ENCODE data around the gene CSNK1E.

CSNK1E gene

DNA sequence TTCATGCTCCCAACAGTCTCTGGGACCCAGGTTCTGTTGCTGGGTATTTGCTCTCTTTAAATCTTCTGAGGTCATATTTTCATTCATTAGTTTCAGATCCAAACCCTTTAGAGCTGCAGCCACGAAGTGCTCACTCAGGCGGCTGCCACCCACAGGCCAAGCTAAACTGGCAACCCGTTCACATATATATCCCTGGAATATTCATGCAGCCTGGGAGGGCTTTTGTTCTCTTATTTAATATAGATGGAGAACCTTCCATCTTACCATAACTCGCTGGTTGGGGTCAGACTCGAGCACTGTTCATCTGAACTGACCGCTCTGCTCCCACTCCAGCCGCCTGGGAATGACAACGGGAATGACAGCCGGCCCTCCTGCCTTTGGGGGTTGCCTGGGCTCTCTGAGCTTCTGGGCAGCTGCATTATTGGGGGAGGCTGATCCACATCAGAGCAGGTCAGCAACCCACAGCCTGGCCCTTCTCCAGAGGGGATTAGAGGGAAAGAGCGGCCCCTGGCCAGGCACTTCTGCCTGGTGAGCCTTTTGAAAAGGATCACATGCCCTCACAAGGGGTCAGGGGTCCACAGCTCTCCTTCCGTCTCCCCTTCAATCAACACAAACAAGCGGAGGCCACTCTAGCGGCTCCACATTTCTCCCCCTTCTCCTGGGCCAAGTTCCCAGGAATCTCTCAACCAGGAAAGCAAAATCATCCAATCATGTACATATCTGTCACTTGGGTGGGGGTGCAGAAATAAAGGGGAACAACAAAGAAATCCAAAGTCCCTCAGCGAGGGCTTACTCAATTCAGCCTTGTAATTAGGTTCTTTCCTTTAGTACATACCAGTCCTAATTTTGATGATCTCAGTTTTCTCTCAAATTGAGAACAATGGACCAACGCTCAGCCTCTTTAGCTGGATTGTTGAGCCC is 56.2 kb downstream of the CSNK1E start:
- H3K27me3 ChIP-seq (ENCODE audit: insufficient read depth, poor library complexity, severe bottlenecking), result no peaks in the 10 kb centered on the region
- peak overlapping the region; percentile 60 for H3K27ac ChIP-seq (replicated peaks)
- TF ChIP-seq POLR2AphosphoS5 (IDR thresholded peaks at IDR 0.05; ENCODE audit: low read depth), result no peak
- TF ChIP-seq, protein P1, sequence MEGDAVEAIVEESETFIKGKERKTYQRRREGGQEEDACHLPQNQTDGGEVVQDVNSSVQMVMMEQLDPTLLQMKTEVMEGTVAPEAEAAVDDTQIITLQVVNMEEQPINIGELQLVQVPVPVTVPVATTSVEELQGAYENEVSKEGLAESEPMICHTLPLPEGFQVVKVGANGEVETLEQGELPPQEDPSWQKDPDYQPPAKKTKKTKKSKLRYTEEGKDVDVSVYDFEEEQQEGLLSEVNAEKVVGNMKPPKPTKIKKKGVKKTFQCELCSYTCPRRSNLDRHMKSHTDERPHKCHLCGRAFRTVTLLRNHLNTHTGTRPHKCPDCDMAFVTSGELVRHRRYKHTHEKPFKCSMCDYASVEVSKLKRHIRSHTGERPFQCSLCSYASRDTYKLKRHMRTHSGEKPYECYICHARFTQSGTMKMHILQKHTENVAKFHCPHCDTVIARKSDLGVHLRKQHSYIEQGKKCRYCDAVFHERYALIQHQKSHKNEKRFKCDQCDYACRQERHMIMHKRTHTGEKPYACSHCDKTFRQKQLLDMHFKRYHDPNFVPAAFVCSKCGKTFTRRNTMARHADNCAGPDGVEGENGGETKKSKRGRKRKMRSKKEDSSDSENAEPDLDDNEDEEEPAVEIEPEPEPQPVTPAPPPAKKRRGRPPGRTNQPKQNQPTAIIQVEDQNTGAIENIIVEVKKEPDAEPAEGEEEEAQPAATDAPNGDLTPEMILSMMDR (IDR thresholded peaks at IDR 0.05; ENCODE audit: insufficient read depth, low read length), result no peak
- no peak for TF ChIP-seq SPI1 (IDR thresholded peaks at IDR 0.05; ENCODE audit: borderline replicate concordance, low read depth)
- TF ChIP-seq GABPA (IDR thresholded peaks at IDR 0.05; ENCODE audit: low read depth), result no peak
- no peak for TF ChIP-seq REST (IDR thresholded peaks at IDR 0.05; ENCODE audit: insufficient replicate concordance, low read depth)
- no peak overlapping the region for H3K4me3 ChIP-seq (replicated peaks; ENCODE audit: insufficient read depth, low read length)
- DNase-seq (ENCODE audit: low read depth in 1 of 2, low spot score in 1 of 2), result peak in 1 of 2 experiments; percentile 16

GRCh38 chr22:38259370-38259769 is 57.9 kb downstream of the CSNK1E start:
- peak in 1 of 2 experiments; percentile 47 for DNase-seq (ENCODE audit: low read depth in 1 of 2, low spot score in 1 of 2)
- TF ChIP-seq SPI1 (IDR thresholded peaks at IDR 0.05; ENCODE audit: borderline replicate concordance, low read depth) (no peak), POLR2AphosphoS5 (IDR thresholded peaks at IDR 0.05; ENCODE audit: low read depth) (no peak), GABPA (IDR thresholded peaks at IDR 0.05; ENCODE audit: low read depth) (no peak), REST (IDR thresholded peaks at IDR 0.05; ENCODE audit: insufficient replicate concordance, low read depth) (no peak)
- TF ChIP-seq, protein P1 (IDR thresholded peaks at IDR 0.05; ENCODE audit: insufficient read depth, low read length), result no peak
- Histone ChIP-seq H3K27ac (replicated peaks) (peak overlapping the region; percentile 60), H3K4me3 (replicated peaks; ENCODE audit: insufficient read depth, low read length) (no peak overlapping the region), H3K27me3 (ENCODE audit: insufficient read depth, poor library complexity, severe bottlenecking) (no peaks in the 10 kb centered on the region)

DNA sequence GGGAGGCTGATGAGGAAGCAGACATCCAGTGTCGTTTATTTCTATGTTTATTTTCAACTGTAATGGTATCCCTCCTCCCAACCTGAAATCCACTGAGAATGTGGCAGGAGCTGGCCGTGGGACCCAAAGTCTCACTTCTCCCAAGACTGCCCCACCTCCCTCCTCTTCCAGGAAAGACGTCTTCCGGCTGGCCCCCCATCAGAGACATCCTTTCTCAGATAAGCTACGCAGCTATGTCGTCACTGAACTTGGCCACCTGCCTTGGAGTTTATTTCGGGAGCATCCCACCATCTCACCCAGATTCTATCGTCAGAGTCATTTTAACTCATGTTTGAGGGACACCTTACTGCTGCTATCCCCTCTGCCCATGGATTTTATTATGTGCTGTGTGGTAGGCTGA is 58.3 kb downstream of the CSNK1E start:
- no peak for TF ChIP-seq REST (IDR thresholded peaks at IDR 0.05; ENCODE audit: insufficient replicate concordance, low read depth)
- TF ChIP-seq SPI1 (IDR thresholded peaks at IDR 0.05; ENCODE audit: borderline replicate concordance, low read depth), result no peak
- no peak for TF ChIP-seq GABPA (IDR thresholded peaks at IDR 0.05; ENCODE audit: low read depth)
- TF ChIP-seq, protein P1 (IDR thresholded peaks at IDR 0.05; ENCODE audit: insufficient read depth, low read length), result no peak
- no peak for DNase-seq (ENCODE audit: low read depth in 1 of 2, low spot score in 1 of 2)
- Histone ChIP-seq H3K27me3 (ENCODE audit: insufficient read depth, poor library complexity, severe bottlenecking) (no peaks in the 10 kb centered on the region), H3K4me3 (replicated peaks; ENCODE audit: insufficient read depth, low read length) (no peak overlapping the region), H3K27ac (replicated peaks) (peak overlapping the region; percentile 60; the same call in 1 of the 2 replicates)

Measured in HL-60 (cell line).